GM21390 (cell line): ENCODE results near the gene ENOPH1.

ENCODE experiments used
- ATAC-seq: cut with Tn5 transposase; IDR thresholded peaks from one replicate; pipeline ENCODE4 v1.9.1; 2021; ENCODE audit not compliant: unreplicated experiment

ENOPH1 gene

DNA sequence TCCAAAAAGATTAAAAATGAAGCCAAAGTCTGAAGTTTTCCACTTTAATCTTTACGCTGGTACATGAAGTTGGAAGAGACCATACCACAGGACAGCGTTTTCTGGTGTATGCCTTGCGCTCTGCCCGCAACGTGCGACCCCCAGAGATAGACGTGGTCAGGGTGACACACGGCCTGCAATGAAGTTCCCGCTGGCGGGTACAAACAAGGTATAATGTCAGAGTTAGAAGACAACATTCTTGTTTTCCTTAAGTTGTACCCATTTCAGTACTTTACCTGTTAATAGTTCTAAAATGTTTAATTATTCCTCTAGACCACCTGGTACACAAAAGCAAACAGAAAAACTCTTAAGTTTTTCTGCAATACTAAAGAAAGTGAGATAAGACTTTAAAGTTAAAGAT, 4.9 kb upstream of the ENOPH1 start:
- ATAC-seq = no peak

DNA sequence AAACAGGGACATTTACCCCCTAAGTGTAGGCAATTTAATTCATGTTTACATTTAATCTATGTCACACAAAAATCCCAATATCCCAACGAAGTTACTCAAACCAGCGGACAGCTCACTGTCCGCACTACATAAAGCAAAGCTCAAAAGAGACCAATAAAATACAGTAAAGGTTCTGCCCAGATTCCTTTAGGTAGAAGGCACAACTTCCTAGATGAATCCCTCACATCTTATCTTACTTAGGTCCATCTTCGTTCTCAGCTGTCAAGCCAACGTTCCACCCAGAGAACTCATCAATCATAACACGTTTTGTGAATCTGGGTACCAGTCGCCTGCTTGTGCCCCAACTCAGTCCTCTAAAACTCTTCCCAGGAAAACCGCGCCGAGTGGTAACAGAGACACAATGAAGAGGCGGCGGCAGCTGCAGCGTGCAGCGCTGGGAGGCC, 1.8 kb upstream of the ENOPH1 start:
- ATAC-seq = no peak

DNA sequence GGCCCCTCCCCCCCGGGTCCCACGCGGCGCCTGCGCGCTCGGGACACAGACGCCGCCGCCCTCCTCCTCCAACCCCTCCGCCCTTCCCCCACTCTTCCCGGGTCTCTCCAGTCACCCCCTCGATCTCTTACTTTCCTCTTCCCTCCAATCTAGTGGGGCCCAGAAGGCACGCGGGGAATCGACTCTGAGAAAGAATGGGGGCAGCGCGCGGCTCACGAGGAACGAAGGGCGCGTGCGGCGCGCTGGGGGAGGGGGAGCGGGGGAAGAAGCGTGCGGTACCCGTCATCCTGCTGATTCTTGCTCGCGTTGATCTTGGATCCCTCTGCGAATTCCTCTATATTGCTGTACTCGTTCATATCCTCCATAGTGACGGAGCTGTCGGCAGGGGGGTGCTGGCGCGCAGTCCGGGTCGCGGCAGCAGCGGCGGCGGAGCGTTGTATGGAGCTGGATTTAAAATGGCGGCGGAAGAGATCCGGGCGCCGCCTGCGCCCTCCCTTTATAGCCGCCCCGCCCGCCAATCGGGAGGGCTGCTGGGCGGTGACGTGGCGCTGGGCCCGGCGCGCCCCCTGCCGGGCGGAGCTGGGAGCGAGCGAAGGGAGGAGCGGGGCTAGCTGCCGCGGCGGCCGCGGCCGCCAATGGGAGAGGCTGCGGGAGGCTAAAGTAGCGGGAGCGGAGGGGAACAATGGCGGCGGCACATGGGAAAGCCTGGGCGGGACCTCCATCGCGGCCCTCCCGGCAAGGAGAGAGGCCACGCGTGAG, 1.2 kb upstream of the ENOPH1 start:
- peak; percentile 47 for ATAC-seq

DNA sequence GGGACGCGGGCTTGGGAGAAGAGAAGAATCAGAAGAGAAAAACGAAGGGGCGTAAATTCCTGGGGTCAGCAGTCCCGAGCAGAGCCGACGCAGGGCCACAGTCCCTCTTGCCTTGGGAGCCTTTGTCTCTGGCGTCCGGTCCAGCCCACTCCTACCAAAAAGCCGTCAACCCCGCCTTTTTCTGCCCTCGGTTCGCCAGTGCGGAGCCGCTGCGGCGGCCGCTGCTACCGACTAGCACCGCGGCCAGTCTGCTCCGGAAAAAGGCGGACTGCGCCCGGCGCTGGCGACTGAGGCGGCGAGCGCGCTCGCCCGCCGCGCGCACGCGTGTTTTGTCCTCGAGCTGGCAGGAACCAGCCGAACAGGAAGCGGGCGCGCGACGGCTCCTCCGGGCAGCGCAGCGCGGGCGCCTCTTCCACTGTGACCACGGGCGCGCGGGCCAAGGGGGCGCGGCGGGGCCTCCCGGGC, 630 bp upstream of the ENOPH1 start:
- no peak for ATAC-seq

DNA sequence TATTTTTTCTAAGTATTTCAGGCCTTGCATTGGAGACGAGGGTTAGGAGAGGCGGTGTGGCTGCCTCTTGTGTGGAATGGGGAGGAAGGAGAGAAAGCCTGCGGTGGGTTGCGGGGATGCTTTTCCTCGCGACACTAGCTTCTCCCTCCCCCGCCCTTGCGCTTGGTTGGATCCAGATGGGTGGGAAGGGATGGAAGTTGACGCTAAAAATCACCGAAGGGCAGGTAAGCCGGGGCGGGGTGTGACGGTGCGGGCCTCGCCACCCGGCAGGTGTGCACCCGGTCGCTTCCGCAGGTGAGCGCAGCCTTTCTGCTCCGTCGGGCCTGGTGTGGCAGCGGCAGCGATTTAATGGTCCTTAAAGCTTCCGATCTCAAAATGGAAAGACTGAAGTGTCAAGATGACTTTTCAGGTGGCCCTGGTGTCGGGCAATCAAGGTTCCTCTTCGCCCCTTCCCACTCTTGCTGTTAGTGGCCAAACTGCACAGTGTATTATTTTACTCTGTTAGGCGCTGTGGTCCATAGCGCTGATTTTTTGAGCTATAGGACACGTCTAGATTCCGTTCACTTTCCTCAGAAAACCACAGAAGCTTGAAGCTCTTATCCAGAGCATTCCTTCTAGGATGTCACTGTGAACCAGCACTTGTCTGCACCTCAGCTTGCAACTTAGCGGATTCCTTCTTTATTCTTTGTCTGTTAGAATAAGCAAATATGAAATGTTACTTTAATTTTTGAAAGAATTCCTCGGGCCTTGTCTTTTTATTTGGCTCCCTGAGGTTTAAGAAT, 765 bp downstream of the ENOPH1 start:
- no peak for ATAC-seq

DNA sequence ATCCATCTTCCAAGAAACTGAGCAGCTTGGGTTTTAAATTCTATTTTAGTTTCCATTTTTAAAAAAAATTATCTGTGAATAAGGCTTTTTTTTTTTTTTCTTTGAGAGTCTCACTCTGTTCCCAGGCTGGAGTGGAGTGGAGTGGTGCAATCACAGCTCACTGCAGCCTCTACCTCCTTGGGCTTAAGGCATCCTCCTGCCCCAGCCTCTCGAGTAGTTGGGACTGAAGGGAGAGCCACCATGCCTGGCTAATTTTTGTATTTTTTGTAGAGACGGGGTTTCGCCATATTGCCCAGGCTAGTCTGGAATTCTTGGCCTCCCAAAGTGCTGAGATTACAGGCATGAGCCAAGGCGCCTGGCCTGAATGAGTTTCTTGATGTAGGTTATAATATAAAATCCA, 1.4 kb downstream of the ENOPH1 start:
- ATAC-seq = no peak

DNA sequence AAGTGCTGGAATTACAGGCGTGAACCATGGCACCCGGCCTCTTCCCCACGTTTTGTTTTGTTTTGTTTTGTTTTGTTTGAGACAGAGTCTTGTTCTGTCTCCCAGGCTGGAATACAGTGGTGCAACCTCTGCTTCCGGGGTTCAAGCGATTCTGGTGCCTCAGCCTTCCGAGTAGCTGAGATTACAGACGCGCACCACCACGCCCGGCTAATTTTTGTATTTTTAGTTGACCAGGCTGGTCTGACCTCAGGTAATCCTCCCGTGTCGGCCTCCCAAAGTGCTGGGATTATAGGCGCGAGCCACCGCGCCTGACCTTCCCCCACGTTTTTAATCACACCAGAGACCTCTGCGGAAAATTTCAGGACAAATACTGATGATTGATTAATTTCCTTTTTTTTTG, 2.2 kb downstream of the ENOPH1 start:
- ATAC-seq = no peak

DNA sequence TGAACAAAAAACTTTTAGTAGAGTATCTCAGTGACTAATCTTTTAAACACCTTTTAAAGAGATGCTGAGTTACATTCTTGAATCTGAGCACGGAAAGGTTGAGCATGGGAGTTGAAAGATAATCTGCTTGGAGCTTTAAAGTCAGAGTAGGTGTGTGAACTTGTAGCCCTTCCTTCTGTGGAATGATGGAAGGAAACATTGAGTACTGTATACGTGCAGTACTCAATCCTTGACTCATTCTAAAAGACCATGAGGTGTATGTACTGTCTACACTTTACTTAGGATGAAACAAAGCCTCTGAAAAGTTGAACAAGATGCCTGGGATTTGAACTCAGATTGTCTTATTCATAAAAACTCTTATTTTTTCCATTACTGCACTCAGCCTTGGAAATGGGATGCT, 3.4 kb downstream of the ENOPH1 start:
- ATAC-seq = no peak

DNA sequence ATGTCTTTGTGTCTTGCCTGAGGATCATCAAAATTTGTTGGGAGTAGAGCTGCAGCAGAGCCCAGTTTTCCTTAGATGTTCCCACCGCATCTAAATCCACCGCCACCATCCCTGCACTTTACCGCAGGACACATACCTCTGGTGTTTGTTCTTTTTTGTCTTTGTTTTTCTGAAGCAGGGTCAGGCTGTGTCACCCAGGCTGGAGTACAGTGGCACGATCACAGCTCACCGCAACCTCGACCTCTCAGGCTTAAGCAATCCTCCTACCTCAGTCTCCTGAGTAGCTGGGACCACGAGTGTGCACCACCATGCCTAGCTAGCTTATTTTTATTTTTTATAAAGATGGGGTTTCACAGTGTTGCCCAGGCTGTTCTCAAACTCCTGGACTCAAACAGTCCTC, 4.6 kb downstream of the ENOPH1 start:
- ATAC-seq = no peak

DNA sequence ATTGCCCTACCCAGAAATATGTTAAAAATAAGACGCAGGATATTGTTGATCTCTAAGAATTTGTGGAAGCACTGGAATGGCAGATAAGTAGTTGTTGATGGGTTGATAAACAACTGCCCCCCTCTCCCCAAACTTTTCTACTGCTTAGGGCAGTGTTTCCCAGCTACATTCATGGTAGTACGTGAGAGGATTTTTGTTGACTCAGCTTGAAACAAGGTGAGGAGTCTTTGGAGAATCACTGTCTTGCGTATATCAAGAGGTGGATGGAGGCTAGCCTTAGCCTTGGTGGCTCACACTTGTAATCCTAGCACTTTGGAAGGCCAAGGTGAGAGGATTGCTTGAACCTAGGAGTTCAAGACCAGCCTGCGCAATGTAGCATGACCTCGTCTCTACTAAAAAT, 5.7 kb downstream of the ENOPH1 start:
- no peak for ATAC-seq

DNA sequence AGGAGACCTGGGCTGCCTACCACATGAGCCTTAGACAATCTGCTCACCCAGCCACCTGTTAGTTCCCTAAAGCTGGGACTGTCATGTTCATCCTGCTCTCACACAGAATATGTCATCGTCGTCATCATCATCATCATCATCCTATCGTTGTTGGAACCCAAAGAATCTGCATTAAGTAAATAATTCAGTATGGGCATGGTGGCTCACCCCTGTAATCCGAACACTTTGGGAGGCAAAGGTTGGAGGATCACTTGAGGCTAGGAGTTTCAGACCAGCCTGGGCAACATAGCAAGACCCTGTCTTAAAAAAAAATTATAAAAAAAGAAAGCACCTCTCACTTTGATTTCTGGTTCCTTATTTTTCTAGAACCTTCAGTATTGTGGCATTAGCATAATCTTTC, 6.4 kb downstream of the ENOPH1 start:
- no peak for ATAC-seq

DNA sequence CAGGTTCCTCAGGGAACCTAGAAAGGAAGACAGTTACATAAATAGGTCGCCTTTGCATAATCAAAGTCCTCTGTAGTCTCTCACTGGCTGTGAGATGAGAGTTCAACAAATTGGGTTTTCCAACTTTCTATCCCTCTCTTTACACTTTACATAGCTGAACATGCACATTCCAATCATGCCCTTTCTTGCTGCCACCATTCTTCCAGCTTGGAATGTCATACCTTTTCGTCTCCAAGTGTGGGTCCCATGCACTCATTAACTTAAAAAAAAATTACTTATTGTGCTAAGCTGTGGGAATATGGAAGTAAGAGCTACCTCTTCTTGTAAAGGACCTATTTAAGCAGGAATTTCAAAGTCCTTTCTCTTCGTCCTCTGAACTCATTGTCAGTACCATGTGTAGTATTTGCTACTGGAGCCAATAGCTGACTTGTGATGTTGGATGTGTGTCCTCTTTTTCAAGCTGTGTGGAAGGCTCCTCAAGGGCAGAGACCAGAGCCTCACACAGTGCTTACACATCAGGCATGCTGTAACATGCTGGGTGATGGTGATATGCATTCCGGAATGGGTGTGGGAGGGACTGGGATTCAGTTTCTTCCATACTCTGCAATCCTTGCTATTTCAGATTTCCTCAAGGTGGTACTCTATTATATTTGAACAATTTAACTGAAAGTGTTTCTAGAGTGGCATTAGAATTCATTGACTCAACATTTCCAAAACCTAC, 7.1 kb downstream of the ENOPH1 start:
- ATAC-seq = no peak

DNA sequence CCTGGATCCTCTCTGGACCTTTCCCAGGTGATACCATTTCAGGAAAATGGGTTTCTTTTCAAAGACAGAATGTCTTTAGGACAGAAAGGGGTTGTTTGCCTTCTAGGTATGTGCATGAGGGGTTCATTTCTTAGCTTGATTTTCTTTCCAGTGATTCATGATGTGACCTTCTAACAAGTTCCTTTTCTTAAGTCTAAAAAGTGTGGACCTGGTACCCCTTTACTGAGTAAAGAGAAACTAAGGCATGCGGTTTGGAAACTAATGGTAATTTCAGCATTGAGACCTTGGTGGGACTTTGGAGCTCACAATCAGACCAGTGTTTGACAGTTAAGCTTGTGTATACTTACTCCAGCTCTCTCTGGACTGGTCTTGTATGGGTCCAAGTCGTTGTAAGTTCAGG, 8.7 kb downstream of the ENOPH1 start:
- ATAC-seq = no peak

DNA sequence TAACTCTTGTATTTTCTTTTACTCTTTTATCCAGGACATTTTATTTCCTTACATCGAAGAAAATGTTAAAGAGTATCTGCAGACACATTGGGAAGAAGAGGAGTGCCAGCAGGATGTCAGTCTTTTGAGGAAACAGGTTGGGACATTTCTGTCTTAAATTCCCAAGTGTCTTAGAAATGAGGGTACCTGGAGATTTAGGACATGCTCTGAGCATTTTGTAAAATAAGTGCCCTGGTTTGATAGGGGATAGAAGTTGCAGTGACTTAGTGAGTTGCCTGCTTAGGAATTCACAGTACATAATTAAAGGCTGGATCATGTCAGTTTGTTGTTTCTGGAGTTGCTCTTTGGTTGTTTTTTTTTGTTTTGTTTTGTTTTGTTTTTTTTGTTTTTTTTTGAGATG, 17.5 kb downstream of the ENOPH1 start:
- no peak for ATAC-seq

DNA sequence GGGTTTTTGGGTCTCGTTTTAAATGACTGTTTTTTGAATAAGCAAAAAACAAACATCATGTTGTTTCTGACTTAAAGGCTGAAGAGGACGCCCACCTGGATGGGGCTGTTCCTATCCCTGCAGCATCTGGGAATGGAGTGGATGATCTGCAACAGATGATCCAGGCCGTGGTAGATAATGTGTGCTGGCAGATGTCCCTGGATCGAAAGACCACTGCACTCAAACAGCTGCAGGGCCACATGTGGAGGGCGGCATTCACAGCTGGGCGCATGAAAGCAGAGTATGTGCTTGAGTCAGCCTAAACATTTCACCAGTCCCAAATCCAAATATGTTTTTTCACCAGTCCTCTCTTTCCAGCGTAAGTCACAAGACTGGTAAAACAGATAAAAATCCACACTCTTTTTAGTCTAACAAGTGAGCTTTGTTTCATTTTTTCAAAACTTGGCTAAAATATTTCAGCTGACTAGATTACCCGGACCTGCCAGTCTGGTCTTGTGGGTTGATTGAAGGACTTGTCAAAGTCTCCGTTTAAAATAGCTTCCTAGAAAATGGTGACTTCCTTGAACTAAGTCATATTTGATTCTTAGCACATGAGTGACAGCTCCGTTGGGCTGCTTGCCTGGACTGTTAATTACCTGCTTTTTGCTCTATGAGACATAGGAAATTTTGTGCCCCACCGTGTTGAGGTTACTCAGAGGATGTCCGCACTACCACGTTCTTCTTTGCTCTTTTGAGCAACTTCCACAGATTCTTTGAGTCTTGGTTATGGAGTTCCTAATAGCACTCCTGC, 20.8 kb downstream of the ENOPH1 start:
- ATAC-seq = no peak

DNA sequence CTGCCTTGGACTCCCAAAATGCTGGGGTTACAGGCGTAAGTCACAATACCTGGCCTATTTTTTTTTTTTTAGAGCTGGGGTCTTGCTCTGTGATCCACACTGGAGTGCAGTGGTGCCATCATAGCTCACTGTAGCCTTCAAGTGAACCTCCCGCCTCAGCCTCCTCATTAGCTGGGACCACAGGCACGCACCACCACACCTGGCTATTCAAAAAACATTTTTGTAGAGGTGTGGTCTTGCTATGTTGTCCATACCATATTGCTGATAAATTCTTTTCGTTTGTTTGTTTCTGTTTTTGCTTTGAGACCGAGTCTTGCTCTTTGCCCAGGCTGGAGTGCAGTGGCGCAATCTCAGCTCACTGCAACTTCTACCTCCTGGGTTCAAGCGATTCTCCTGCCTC, 21.6 kb downstream of the ENOPH1 start:
- ATAC-seq = no peak

DNA sequence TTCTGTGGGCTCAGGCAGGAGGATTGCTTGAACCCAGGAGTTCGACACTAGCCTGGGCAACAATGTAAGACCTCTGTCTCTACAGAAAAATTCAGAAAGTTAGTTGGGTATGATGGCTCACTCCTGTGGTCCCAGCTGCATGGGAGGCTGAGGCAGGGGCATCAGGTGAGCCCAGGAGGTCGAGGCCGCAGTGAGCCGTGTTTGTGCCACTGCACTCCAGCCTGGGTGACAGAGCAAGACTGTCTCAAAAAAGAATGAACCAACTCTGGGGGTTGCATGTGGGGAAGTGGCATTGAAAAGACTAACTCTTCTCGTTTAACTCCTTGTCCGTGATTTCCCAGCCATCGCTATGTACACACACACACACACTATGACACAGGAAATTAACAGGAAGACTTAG, 26.9 kb downstream of the ENOPH1 start:
- ATAC-seq = no peak

DNA sequence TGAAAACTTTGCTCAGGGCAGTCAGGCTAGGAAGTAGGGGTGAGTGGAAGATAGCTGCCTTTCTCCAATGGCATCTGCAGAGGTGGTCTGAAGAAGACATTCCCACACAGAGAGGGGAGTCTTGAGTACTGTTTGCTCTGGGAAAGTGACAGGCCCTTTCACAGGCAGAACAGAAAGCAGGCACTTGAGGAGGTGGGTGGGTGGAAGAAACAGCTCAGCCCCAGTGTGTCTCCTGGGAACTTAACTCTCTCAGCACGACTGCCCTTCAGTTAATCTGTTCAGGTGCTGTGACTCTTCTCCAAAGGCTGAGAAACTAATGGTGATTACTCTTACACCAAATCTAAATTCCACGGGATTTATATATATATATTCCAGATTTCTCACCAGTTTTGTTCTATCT, 28.3 kb downstream of the ENOPH1 start:
- ATAC-seq = no peak

DNA sequence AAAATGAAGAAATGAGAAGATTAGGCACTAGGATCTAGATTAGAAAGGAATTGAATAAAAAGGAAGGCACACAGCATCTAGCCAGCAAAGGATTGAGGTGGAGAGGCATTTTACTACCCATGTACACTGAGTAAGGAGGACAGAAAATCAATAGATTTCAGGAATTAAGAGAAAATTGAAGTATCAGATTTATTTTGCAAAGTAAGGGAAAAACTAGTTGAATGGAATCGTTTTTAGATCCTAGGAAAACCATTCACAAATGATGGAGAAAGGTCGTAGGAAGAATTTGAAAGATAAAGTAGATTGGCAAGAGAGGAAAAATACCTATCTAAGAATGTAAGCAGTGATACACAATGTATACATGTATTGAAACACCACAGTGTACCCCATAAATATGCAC, 31.3 kb downstream of the ENOPH1 start:
- ATAC-seq = no peak

DNA sequence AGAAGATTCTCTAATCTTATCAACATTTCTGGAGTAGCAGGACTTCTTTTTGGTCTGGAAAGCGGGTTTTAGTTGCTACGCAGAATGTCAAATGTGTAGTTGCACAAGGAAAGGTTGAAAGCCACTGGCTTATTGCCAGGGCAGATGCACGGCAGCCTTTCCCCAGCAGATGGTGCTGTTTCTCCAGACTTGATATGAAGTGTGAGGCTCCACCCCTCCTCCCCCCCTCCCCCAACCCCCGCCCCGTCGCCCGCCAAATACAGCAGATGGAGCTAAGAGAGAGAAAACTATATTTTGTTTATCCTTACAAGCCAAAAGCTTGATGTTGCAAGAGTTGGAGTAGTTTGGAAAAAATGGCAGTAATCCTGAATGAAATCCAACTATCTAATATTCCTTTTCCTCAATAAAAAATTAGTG, 32.0 kb downstream of the ENOPH1 start:
- ATAC-seq = peak; percentile 83

DNA sequence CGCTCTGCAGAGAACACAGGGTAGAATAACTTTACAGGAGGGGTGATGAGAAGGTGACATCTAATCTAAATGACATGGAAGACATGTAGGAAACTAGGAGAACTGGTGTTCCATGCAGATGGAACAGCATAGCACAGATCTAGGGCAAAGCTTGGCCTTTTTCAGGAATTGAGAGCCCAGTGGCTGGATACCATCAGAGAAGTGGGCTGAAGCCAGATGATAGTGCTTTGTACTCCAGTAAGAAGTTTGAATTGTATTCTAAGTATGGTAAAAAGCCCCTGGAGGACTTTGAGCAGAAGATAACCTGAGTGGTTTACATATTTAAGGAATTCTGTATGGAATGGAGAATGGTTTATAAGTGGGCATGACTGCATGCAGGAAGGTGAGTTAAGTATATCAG, 32.8 kb downstream of the ENOPH1 start:
- ATAC-seq = no peak
